Skeletal muscle cell (primary cell): ENCODE data around the gene TTC17.
"Not testable (repeated sequence)": the region's sequence is repeated elsewhere in the genome, so short reads cannot be mapped to it uniquely, and the experiment has no call there.

Experiments used
- DNase-seq: peaks from one replicate; pipeline ENCODE4 v3.0.0-alpha.2; 2010; ENCODE audit warnings: low read depth
- H3K4me3 ChIP-seq: 2 replicates; pipeline ENCODE4 v1.5.1; 2011; ENCODE audit warnings: low read depth, mild to moderate bottlenecking, control low read depth, low read length, moderate library complexity

The TTC17 gene

GRCh38 chr11:43358801-43359421, at the start of gene TTC17:
Gene TTC17, plus strand, starts transcription at chr11:43358920. Its CDS starts 35 bp downstream, at chr11:43358955.
- DNase-seq = peak; percentile 66
- peak within 1 kb of the TSS; percentile 97 for H3K4me3 ChIP-seq

- H3K4me3 ChIP-seq = peak within 1 kb of the TSS; percentile 91
- peak; percentile 76 for DNase-seq
Observed at GRCh38 chr11:43311791-43312607, 46.7 kb upstream of the TTC17 start, which contains the start of gene API5. Gene API5, plus strand, starts transcription at chr11:43311996. Its CDS starts 132 bp downstream, at chr11:43312128.

GRCh38 chr11:43315966-43316365, 42.8 kb upstream of the TTC17 start:
- H3K4me3 ChIP-seq = no peak overlapping the region
- no peak for DNase-seq

- DNase-seq = no peak
- H3K4me3 ChIP-seq = no peak overlapping the region
Observed at GRCh38 chr11:43316451-43316850, 42.3 kb upstream of the TTC17 start.

GRCh38 chr11:43327987-43328386, 30.7 kb upstream of the TTC17 start:
- no peak overlapping the region for H3K4me3 ChIP-seq
- DNase-seq = peak; percentile 88

- no peak overlapping the region for H3K4me3 ChIP-seq
- DNase-seq = no peak
Observed at GRCh38 chr11:43328482-43328881, 30.2 kb upstream of the TTC17 start.

- H3K4me3 ChIP-seq = no peak overlapping the region
- no peak for DNase-seq
Observed at GRCh38 chr11:43341159-43341558, 17.6 kb upstream of the TTC17 start.

- H3K4me3 ChIP-seq, DNase-seq: not testable (repeated sequence)
Observed at GRCh38 chr11:43351426-43351825, 7.3 kb upstream of the TTC17 start.

- H3K4me3 ChIP-seq = no peak overlapping the region
- DNase-seq = no peak
Observed at GRCh38 chr11:43354311-43354710, 4.4 kb upstream of the TTC17 start.

GRCh38 chr11:43356336-43356735, 2.4 kb upstream of the TTC17 start:
- H3K4me3 ChIP-seq = no peak overlapping the region
- no peak for DNase-seq

GRCh38 chr11:43358279-43358800, 380 bp upstream of the TTC17 start:
- no peak for DNase-seq
- peak overlapping the region; percentile 97 for H3K4me3 ChIP-seq

GRCh38 chr11:43359422-43359818, 700 bp downstream of the TTC17 start:
- DNase-seq = no peak
- peak overlapping the region; percentile 97 for H3K4me3 ChIP-seq

- DNase-seq = no peak
- H3K4me3 ChIP-seq = no peak overlapping the region
Observed at GRCh38 chr11:43360361-43361032, 1.8 kb downstream of the TTC17 start.

GRCh38 chr11:43366677-43367076, 8.0 kb downstream of the TTC17 start:
- H3K4me3 ChIP-seq = no peak overlapping the region
- DNase-seq = no peak

- no peak for DNase-seq
- no peak overlapping the region for H3K4me3 ChIP-seq
Observed at GRCh38 chr11:43367382-43368178, 8.9 kb downstream of the TTC17 start.

- no peak overlapping the region for H3K4me3 ChIP-seq
Observed at GRCh38 chr11:43376065-43376464, 17.3 kb downstream of the TTC17 start.

GRCh38 chr11:43376594-43376993, 17.9 kb downstream of the TTC17 start:
- H3K4me3 ChIP-seq = no peak overlapping the region
- DNase-seq = peak; percentile 66

More at GRCh38 chr11:43376065-43376464, 17.3 kb downstream of the TTC17 start:
- DNase-seq = no peak

- H3K4me3 ChIP-seq = no peak overlapping the region
Observed at GRCh38 chr11:43377389-43377788, 18.7 kb downstream of the TTC17 start.

GRCh38 chr11:43378897-43379296, 20.2 kb downstream of the TTC17 start:
- no peak for DNase-seq
- H3K4me3 ChIP-seq = no peak overlapping the region

More at GRCh38 chr11:43377389-43377788, 18.7 kb downstream of the TTC17 start:
- DNase-seq = no peak
